Pancreas (tissue), 10 donors: Measurements from ENCODE around the gene OR5K2. TPM values are rescaled to one million over a fixed set of nuclear protein-coding genes. Genes with fewer than 3 reads are reported as not detected.

Source experiments
- ATAC-seq, 4 donors: fragments of 200-7000 bp; cut with Tn5 transposase; one replicate each; pipeline versions ENCODE4 v1.8.0 to v1.9.1; 2020; ENCODE audit warnings: mild to moderate bottlenecking in 4 of 4, moderate library complexity in 4 of 4
- DNase-seq, 6 donors: peaks; one replicate each; pipeline ENCODE4 v3.0.0-alpha.2; 2020
- FAIRE-seq: peaks from 2 replicates; lab custom pipeline; 2012; peaks lifted over from hg19 to GRCh38; lab: Jason Lieb, UNC
- H3K27ac ChIP-seq, 4 donors: fragments of 200-600 bp; sonication (generic); 1 replicate in 3 of 4; 2 replicates in 1 of 4; pipeline versions ENCODE4 v1.5.0 to v1.8.0; 2020
- H3K27me3 ChIP-seq, 4 donors: fragments of 200-600 bp; one replicate each; pipeline ENCODE4 v1.8.0; 2021
- H3K36me3 ChIP-seq, 3 donors: fragments of 200-600 bp; sonication (generic) in 1 of 3; one replicate each; pipeline versions ENCODE4 v1.5.0 to v1.8.0; 2020 to 2021
- H3K4me1 ChIP-seq, 3 donors: fragments of 200-600 bp; one replicate each; pipeline ENCODE4 v1.8.0; 2021
- H3K4me3 ChIP-seq, 4 donors: fragments of 200-600 bp; sonication (generic) in 2 of 4; one replicate each; pipeline versions ENCODE4 v1.5.0 to v1.8.0; 2020 to 2021
- H3K9me3 ChIP-seq, 4 donors: fragments of 200-600 bp; one replicate each; pipeline ENCODE4 v1.8.0; 2021
- WGBS, 2 donors: extraction: QIAGEN DNeasy Blood & Tissue Kit; methylation state at CpG; one replicate each; pipeline ENCODE4 v1.1.7; 2013; 5-methylcytosine and 5-hydroxymethylcytosine counted together
- intact Hi-C, 3 donors: fragments of 100-400 bp; cut with DNase I; formaldehyde crosslinking; loops; one replicate each; pipeline versions ENCODE4 v1.11.1 to v1.14.2; 2022
- polyA plus RNA-seq, 2 donors: library from polyadenylated mRNA; stranded (reverse); fragments of 200-250 nt; gene quantifications; one replicate each; pipeline ENCODE4 v1.2.3, GENCODE V29; 2013
- total RNA-seq, 6 donors: library from RNA; stranded (reverse); fragmentation: NEBNext Ultra II Directional in 4 of 6; extraction: Animal tissue kit (Norgen Biotek cat#: 25700) in 4 of 6; gene quantifications; one replicate each; pipeline versions ENCODE4 v1.2.1 to v1.2.4, GENCODE V29; 2021 to 2023
- TF ChIP-seq, protein P1 (sequence below), 4 donors: fragments of 200-600 bp; sonication (generic) in 3 of 4; IDR thresholded peaks; one replicate each; pipeline versions ENCODE4 v1.5.0 to v1.8.0; 2021; ENCODE audit warnings: antibody characterized with exemption in 4 of 4
- donor health status: healthy with polysubstance abuse.
- donor health status: DM: no; HTN: no; CAD: no; lungs with moderate emphysema.
- donor health status: DM: no; HTN: no; CAD: no.
- donor health status: control.
- donor health status: control.
- donor health status: Bipolar disorder and iron deficiency.
- donor health status: DM: yes; HTN: yes; CAD: no.
- donor health status: DM: no; HTN: no; CAD: no.
- donor health status: DM: no; HTN: no; CAD: no.
- donor health status: DM: yes; HTN: yes; CAD: no.

Gene OR5K2
- total and polyA plus RNA-seq, 8 donors = not detected

DNA sequence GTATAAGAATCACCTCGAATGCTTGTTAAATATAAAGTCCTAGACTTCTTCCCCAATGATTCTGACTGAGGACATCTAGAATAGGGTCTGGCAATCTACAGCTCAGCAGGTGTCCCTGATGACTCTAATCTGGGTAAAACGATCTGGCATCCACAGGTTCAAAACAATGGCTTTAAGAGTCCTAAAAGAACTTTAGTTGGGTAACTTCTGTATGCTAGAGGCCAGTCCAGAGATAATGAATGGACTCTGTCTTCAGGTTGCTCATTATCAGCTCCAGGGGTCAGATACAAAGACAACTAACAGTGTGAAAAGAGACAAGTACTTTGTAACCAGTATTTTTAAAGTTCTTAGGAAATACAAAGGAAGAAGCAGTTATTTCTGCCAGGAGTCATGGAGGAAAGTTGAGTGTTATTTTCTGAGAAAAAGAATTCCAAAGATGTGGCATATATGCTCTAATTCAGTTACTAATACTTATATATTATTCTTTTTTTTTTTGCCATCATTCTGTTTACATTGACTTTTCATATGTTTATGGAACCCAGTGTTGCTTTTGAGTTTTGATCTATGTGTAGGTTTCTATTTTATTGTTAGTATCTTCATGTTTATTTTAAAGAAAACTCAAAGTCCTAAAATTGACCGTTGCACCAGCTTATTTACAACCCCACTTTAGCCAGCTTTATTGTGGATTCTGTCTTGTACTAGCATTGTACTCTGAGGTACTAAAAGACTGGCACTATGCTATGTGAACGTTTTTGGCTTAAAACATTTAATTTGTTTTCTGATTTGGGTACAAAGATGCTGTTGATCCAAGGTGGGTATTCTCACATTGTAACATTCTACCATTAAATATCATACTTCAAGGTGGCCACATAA lies 31.2 kb downstream of the OR5K2 start:
- no peak for FAIRE-seq
- ATAC-seq = no peak

GRCh38 chr3:98529856-98530459 lies 32.5 kb downstream of the OR5K2 start:
- 82 to 84% methylated on average over 8 of the region's 8 CpGs for WGBS, 2 donors
- FAIRE-seq (no peak), DNase-seq (no peak), ATAC-seq (no peak)
- Histone ChIP-seq H3K27ac (no peak overlapping the region), H3K4me1 (no peaks in the 10 kb centered on the region), H3K27me3 (no peaks in the 10 kb centered on the region), H3K36me3 (no peaks in the 10 kb centered on the region), H3K4me3 (no peak overlapping the region), H3K9me3 (no peaks in the 10 kb centered on the region)
- TF ChIP-seq, protein P1, sequence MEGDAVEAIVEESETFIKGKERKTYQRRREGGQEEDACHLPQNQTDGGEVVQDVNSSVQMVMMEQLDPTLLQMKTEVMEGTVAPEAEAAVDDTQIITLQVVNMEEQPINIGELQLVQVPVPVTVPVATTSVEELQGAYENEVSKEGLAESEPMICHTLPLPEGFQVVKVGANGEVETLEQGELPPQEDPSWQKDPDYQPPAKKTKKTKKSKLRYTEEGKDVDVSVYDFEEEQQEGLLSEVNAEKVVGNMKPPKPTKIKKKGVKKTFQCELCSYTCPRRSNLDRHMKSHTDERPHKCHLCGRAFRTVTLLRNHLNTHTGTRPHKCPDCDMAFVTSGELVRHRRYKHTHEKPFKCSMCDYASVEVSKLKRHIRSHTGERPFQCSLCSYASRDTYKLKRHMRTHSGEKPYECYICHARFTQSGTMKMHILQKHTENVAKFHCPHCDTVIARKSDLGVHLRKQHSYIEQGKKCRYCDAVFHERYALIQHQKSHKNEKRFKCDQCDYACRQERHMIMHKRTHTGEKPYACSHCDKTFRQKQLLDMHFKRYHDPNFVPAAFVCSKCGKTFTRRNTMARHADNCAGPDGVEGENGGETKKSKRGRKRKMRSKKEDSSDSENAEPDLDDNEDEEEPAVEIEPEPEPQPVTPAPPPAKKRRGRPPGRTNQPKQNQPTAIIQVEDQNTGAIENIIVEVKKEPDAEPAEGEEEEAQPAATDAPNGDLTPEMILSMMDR (IDR thresholded peaks at IDR 0.05) = no peak
- intact Hi-C loops = no loop called here

More for the DNA sequence above, 31.2 kb downstream of the OR5K2 start:
- Histone ChIP-seq H3K4me3 (no peak overlapping the region), H3K27ac (no peak overlapping the region), H3K27me3 (no peaks in the 10 kb centered on the region), H3K4me1 (no peaks in the 10 kb centered on the region), H3K9me3 (no peaks in the 10 kb centered on the region), H3K36me3 (no peaks in the 10 kb centered on the region)
- DNase-seq = no peak
- TF ChIP-seq, protein P1 (IDR thresholded peaks at IDR 0.05) = no peak
- intact Hi-C loops = no loop called here
- 26 to 37% methylated on average over 4 of the region's 4 CpGs for WGBS, 2 donors

DNA sequence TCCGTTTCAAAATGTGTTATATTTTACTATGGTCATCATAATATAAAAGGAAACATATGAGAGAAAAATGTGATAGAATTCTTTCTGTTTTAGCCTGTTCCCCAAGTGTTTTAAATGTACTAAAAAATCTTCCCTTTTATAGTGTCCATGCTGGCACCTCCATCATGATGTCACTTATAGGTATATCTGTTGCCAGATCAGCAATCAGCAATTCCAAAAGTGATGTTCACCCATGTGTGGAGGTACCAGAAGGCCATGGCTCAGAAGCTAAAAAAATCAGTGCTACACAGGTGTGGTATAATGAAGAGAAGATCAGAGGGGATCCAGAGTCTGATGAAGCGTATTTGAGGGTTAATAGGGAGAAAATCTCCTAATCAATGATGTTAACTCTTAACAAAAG lies 33.2 kb downstream of the OR5K2 start:
- no peak for ATAC-seq

GRCh38 chr3:98531622-98532274 lies 34.3 kb downstream of the OR5K2 start, which contains the start of gene GPR15:
GPR15 (plus strand) TSS chr3:98531978; CDS start chr3:98532034, 56 bp downstream.
- no peak within 1 kb of the TSS for H3K27ac ChIP-seq
- no peaks in the 10 kb centered on the region for H3K27me3 ChIP-seq
- 72 to 77% methylated on average over 7 of the region's 7 CpGs for WGBS, 2 donors
- TF ChIP-seq, protein P1 (IDR thresholded peaks at IDR 0.05) = no peak
- ATAC-seq (no peak), FAIRE-seq (no peak), DNase-seq (no peak)
- H3K9me3 ChIP-seq = no peaks in the 10 kb centered on the region
- intact Hi-C loops = no loop called here
- H3K36me3 ChIP-seq = no peaks in the 10 kb centered on the region
- H3K4me1 ChIP-seq = no peaks in the 10 kb centered on the region
- H3K4me3 ChIP-seq = no peak within 1 kb of the TSS

More for the DNA sequence above, 33.2 kb downstream of the OR5K2 start:
- no peak overlapping the region for H3K27ac ChIP-seq
- no peaks in the 10 kb centered on the region for H3K36me3 ChIP-seq
- DNase-seq (no peak), FAIRE-seq (no peak)
- intact Hi-C loops = no loop called here
- no peaks in the 10 kb centered on the region for H3K9me3 ChIP-seq
- WGBS, 2 donors = 69 to 77% methylated on average over 2 of the region's 2 CpGs
- H3K27me3 ChIP-seq = no peaks in the 10 kb centered on the region
- H3K4me3 ChIP-seq = no peak overlapping the region
- H3K4me1 ChIP-seq = no peaks in the 10 kb centered on the region
- TF ChIP-seq, protein P1 (IDR thresholded peaks at IDR 0.05) = no peak
